Right ventricle myocardium inferior (tissue), 1 donor: ENCODE data around the gene KIF3A. TPM values are rescaled to one million over a fixed set of nuclear protein-coding genes. Genes with fewer than 3 reads are reported as not detected.

ENCODE experiments used
- ATAC-seq: fragments of 200-7000 bp; cut with Tn5 transposase; one replicate; pipeline ENCODE4 v1.9.1; 2020; ENCODE audit warnings: mild to moderate bottlenecking, moderate library complexity
- DNase-seq: peaks from one replicate; pipeline ENCODE4 v3.0.0; 2021; ENCODE audit errors: missing footprints
- intact Hi-C: fragments of 100-400 bp; cut with DNase I; formaldehyde crosslinking; loops from one replicate; pipeline ENCODE4 v1.11.0; 2022
- total RNA-seq: library from RNA; stranded (reverse); fragmentation: NEBNext Ultra II Directional; extraction: Animal tissue kit (Norgen Biotek cat#: 25700); gene quantifications from one replicate; pipeline ENCODE4 v1.2.1, GENCODE V29; 2021
- donor health status: DM: no; HTN: yes; CAD: no; lungs with severe emphysema.

Gene KIF3A
- total RNA-seq, 1 donor from 2014 or later, result 10.2 TPM

GRCh38 chr5:132759114-132760048, 22.0 kb upstream of the KIF3A start:
- no peak for ATAC-seq
- intact Hi-C loops, result loop anchor here (5.0 kb wide), 1 partner anchor 63 kb away; no protein-coding TSS in a partner anchor
- DNase-seq, result peak; percentile 53

GRCh38 chr5:132758451-132758850, 21.1 kb upstream of the KIF3A start:
- intact Hi-C loops, result loop anchor here (5.0 kb wide), 1 partner anchor 64 kb away; no protein-coding TSS in a partner anchor
- DNase-seq (no peak), ATAC-seq (no peak)

- intact Hi-C loops, result loop anchor here (5.0 kb wide), 1 partner anchor 66 kb away; no protein-coding TSS in a partner anchor
- DNase-seq, result no peak
- no peak for ATAC-seq
These were observed 19.2 kb upstream of the KIF3A start for GRCh38 chr5:132756542-132756941.

GRCh38 chr5:132754947-132755346, 17.6 kb upstream of the KIF3A start:
- ATAC-seq (no peak), DNase-seq (no peak)
- intact Hi-C loops, result loop anchor here (5.0 kb wide), 1 partner anchor 67 kb away; no protein-coding TSS in a partner anchor

- intact Hi-C loops, result no loop called here
- ATAC-seq (no peak), DNase-seq (no peak)
These were observed 16.8 kb upstream of the KIF3A start for GRCh38 chr5:132754111-132754510.

GRCh38 chr5:132753135-132753987, 16.0 kb upstream of the KIF3A start:
- intact Hi-C loops, result no loop called here
- ATAC-seq (no peak), DNase-seq (peak; percentile 56)

GRCh38 chr5:132752581-132753125, 15.3 kb upstream of the KIF3A start:
- DNase-seq, result no peak
- no peak for ATAC-seq
- intact Hi-C loops, result no loop called here

GRCh38 chr5:132751971-132752580, 14.7 kb upstream of the KIF3A start:
- intact Hi-C loops, result no loop called here
- DNase-seq (peak; percentile 43), ATAC-seq (no peak)

GRCh38 chr5:132751444-132751843, 14.1 kb upstream of the KIF3A start:
- intact Hi-C loops, result no loop called here
- ATAC-seq, result peak; percentile 62
- no peak for DNase-seq

- ATAC-seq (no peak), DNase-seq (peak; percentile 33)
These were observed 13.3 kb upstream of the KIF3A start for GRCh38 chr5:132750471-132751230.

GRCh38 chr5:132749506-132749905, 12.2 kb upstream of the KIF3A start:
- intact Hi-C loops, result no loop called here
- ATAC-seq (no peak), DNase-seq (no peak)

More at GRCh38 chr5:132750471-132751230, 13.3 kb upstream of the KIF3A start:
- intact Hi-C loops, result no loop called here

- intact Hi-C loops, result no loop called here
- DNase-seq, result no peak
- ATAC-seq, result no peak
These were observed 11.2 kb upstream of the KIF3A start for GRCh38 chr5:132748522-132749000.

- DNase-seq, result peak; percentile 61
- peak; percentile 9 for ATAC-seq
- intact Hi-C loops, result no loop called here
These were observed 10.5 kb upstream of the KIF3A start for GRCh38 chr5:132747616-132748440.

GRCh38 chr5:132746954-132747615, 9.7 kb upstream of the KIF3A start, which contains the start of gene CCNI2:
Gene CCNI2 (plus strand): TSS chr5:132747426. CDS start chr5:132747496, 70 bp downstream.
- ATAC-seq, result peak; percentile 40
- peak; percentile 46 for DNase-seq
- intact Hi-C loops, result no loop called here

GRCh38 chr5:132746592-132746953, 9.2 kb upstream of the KIF3A start:
- intact Hi-C loops, result no loop called here

GRCh38 chr5:132744659-132745058, 7.3 kb upstream of the KIF3A start:
- ATAC-seq (no peak), DNase-seq (no peak)
- intact Hi-C loops, result no loop called here

More at GRCh38 chr5:132746592-132746953, 9.2 kb upstream of the KIF3A start:
- ATAC-seq (no peak), DNase-seq (no peak)
